H1 (cell line): ENCODE data around the gene DDX56. TPM values are rescaled to one million over a fixed set of nuclear protein-coding genes. Genes with fewer than 3 reads are reported as not detected.

Source experiments
- CTCF ChIA-PET: fragments of 300-600 bp; sonication (Branson Sonifier 250); formaldehyde crosslinking; loops from one replicate; lab custom pipeline; 2021; ENCODE audit not compliant: partially characterized antibody; lab: Charles Lee
- POLR2A ChIA-PET: fragments of 300-600 bp; sonication (Branson Sonifier 250); formaldehyde crosslinking; loops from one replicate; lab custom pipeline; 2021; ENCODE audit warnings: inconsistent platforms; ENCODE audit not compliant: partially characterized antibody; lab: Charles Lee
- DNase-seq, 2 experiments: peaks; one replicate each; pipeline versions ENCODE4 v3.0.0 to v3.0.0-alpha.2; 2010 to 2022; ENCODE audit warnings: low spot score in 2 of 2, low read depth in 1 of 2, mixed read lengths in 1 of 2
- FAIRE-seq: peaks from 2 replicates; lab custom pipeline; 2011; peaks lifted over from hg19 to GRCh38; lab: Jason Lieb, UNC
- H2AFZ ChIP-seq: 2 replicates; pipeline ENCODE4 v1.8.1; 2012; ENCODE audit warnings: low read length, inconsistent platforms
- H2AK5ac ChIP-seq: 2 replicates; pipeline ENCODE4 v1.6.1; 2013; ENCODE audit warnings: low read depth, low read length
- H2BK120ac ChIP-seq: replicated peaks from 2 replicates; pipeline ENCODE3; 2013; ENCODE audit warnings: low read depth, low read length, inconsistent platforms
- H2BK12ac ChIP-seq: 2 replicates; pipeline ENCODE4 v1.6.1; 2013; ENCODE audit warnings: low read depth, low read length
- H2BK15ac ChIP-seq: 2 replicates; pipeline ENCODE4 v1.6.1; 2013; ENCODE audit warnings: low read length
- H2BK20ac ChIP-seq: 2 replicates; pipeline ENCODE4 v1.6.1; 2013; ENCODE audit warnings: low read length
- H2BK5ac ChIP-seq: 2 replicates; pipeline ENCODE4 v1.6.1; 2013; ENCODE audit warnings: low read depth, low read length
- H3K14ac ChIP-seq: 2 replicates; pipeline ENCODE4 v1.6.1; 2013; ENCODE audit warnings: inconsistent platforms; ENCODE audit not compliant: insufficient read length
- H3K18ac ChIP-seq: 2 replicates; pipeline ENCODE4 v1.6.1; 2013; ENCODE audit warnings: low read length; ENCODE audit errors: extremely low read depth
- H3K23ac ChIP-seq: 2 replicates; pipeline ENCODE4 v1.6.1; 2013; ENCODE audit warnings: inconsistent platforms; ENCODE audit not compliant: insufficient read length
- H3K23me2 ChIP-seq: 2 replicates; pipeline ENCODE4 v1.6.1; 2013; ENCODE audit warnings: low read depth, low read length
- H3K27ac ChIP-seq: 2 replicates; pipeline ENCODE4 v1.6.1; 2011; ENCODE audit warnings: low read depth, low read length, inconsistent platforms
- H3K27me3 ChIP-seq, 4 experiments: replicated peaks in 1 of 4; 1 replicate in 1 of 4; 2 replicates in 3 of 4; pipeline versions ENCODE4 v1.6.1 to v1.8.1; 2011 to 2013; ENCODE audit warnings: low read length in 3 of 4, mild to moderate bottlenecking in 3 of 4, inconsistent platforms in 2 of 4, mixed read lengths in 2 of 4, moderate library complexity in 1 of 4; ENCODE audit not compliant: control insufficient read depth in 3 of 4, insufficient read depth in 3 of 4; ENCODE audit errors: extremely low read depth in 1 of 4
- H3K36me3 ChIP-seq, 4 experiments: 2 replicates each; pipeline versions ENCODE4 v1.6.1 to v1.8.1; 2011 to 2013; ENCODE audit warnings: mild to moderate bottlenecking in 4 of 4, low read length in 3 of 4, moderate library complexity in 2 of 4, control low read depth in 1 of 4, inconsistent platforms in 1 of 4; ENCODE audit not compliant: insufficient read depth in 4 of 4, control insufficient read depth in 2 of 4
- H3K4ac ChIP-seq: replicated peaks from 2 replicates; pipeline ENCODE3; 2013; ENCODE audit warnings: low read length, low read depth, mixed read lengths, inconsistent platforms; ENCODE audit not compliant: insufficient read length
- H3K4me1 ChIP-seq, 4 experiments: replicated peaks in 1 of 4; 1 replicate in 1 of 4; 2 replicates in 3 of 4; pipeline versions ENCODE4 v1.6.1 to v1.8.1; 2011 to 2013; ENCODE audit warnings: low read length in 3 of 4, inconsistent platforms in 2 of 4, mixed read lengths in 1 of 4; ENCODE audit not compliant: insufficient read depth in 4 of 4, control insufficient read depth in 3 of 4
- H3K4me2 ChIP-seq, 2 experiments: 2 replicates each; pipeline versions ENCODE4 v1.6.1 to v1.8.1; 2011 to 2013; ENCODE audit warnings: low read depth in 2 of 2, low read length in 2 of 2, control low read depth in 1 of 2, inconsistent platforms in 1 of 2, mild to moderate bottlenecking in 1 of 2; ENCODE audit not compliant: insufficient read depth in 1 of 2
- H3K4me3 ChIP-seq, 4 experiments: fragments of 200-600, 300-600 bp in 1 of 4; sonication (generic), shearing (Covaris generic), sonication (Bioruptor Twin) in 1 of 4; 2 replicates each; pipeline versions ENCODE4 v1.5.1 to v1.8.1; 2011 to 2016; ENCODE audit warnings: low read length in 4 of 4, low read depth in 3 of 4, control low read depth in 2 of 4, inconsistent platforms in 2 of 4, mild to moderate bottlenecking in 2 of 4, mixed read lengths in 1 of 4, moderate library complexity in 1 of 4; ENCODE audit not compliant: insufficient read depth in 2 of 4; ENCODE audit errors: extremely low read depth in 1 of 4
- H3K56ac ChIP-seq: replicated peaks from 2 replicates; pipeline ENCODE3; 2013; ENCODE audit warnings: low read depth, mild to moderate bottlenecking, mixed read lengths, low read length, inconsistent platforms; ENCODE audit not compliant: insufficient read length
- H3K79me1 ChIP-seq: 2 replicates; pipeline ENCODE4 v1.6.1; 2013; ENCODE audit warnings: low read depth, low read length, control low read depth
- H3K79me2 ChIP-seq, 2 experiments: 2 replicates each; pipeline versions ENCODE4 v1.6.1 to v1.8.1; 2012 to 2013; ENCODE audit warnings: low read length in 2 of 2, mild to moderate bottlenecking in 2 of 2, inconsistent platforms in 1 of 2; ENCODE audit not compliant: insufficient read depth in 2 of 2, control insufficient read depth in 1 of 2
- H3K9ac ChIP-seq, 4 experiments: replicated peaks in 1 of 4; 1 replicate in 1 of 4; 2 replicates in 3 of 4; pipeline versions ENCODE4 v1.6.1 to v1.8.1; 2011 to 2013; ENCODE audit warnings: low read depth in 3 of 4, low read length in 3 of 4, control low read depth in 2 of 4, mild to moderate bottlenecking in 2 of 4, moderate library complexity in 2 of 4, inconsistent platforms in 1 of 4; ENCODE audit errors: extremely low read depth in 1 of 4
- H3K9me3 ChIP-seq, 2 experiments: 2 replicates each; pipeline versions ENCODE4 v1.6.1 to v1.8.1; 2012 to 2013; ENCODE audit warnings: mild to moderate bottlenecking in 2 of 2, moderate library complexity in 2 of 2, control low read depth in 1 of 2, inconsistent platforms in 1 of 2, low read depth in 1 of 2, low read length in 1 of 2, mixed read lengths in 1 of 2; ENCODE audit not compliant: insufficient read depth in 2 of 2
- H4K20me1 ChIP-seq, 2 experiments: replicated peaks in 1 of 2; 2 replicates each; pipeline versions ENCODE3 to v1.8.1; 2011 to 2013; ENCODE audit warnings: inconsistent platforms in 2 of 2, low read length in 2 of 2, mild to moderate bottlenecking in 1 of 2; ENCODE audit not compliant: insufficient read depth in 2 of 2, control insufficient read depth in 1 of 2
- H4K5ac ChIP-seq: 2 replicates; pipeline ENCODE4 v1.6.1; 2013; ENCODE audit warnings: low read length, low read depth, mixed read lengths, inconsistent platforms; ENCODE audit not compliant: insufficient read length
- H4K8ac ChIP-seq: 2 replicates; pipeline ENCODE4 v1.8.0; 2013; ENCODE audit warnings: mild to moderate bottlenecking, moderate library complexity, low read length, inconsistent platforms; ENCODE audit not compliant: insufficient read depth; ENCODE audit errors: extremely low read depth
- H4K91ac ChIP-seq: replicated peaks from 2 replicates; pipeline ENCODE3; 2013; ENCODE audit warnings: low read length, mixed read lengths, inconsistent platforms; ENCODE audit not compliant: insufficient read length
- ASH2L ChIP-seq: fragments of 200-600, 300-600 bp; sonication (generic); IDR thresholded peaks from one replicate; pipeline ENCODE4 v1.7.1; 2017; ENCODE audit warnings: low read length
- BCL11A ChIP-seq, 2 experiments: IDR thresholded peaks; one replicate each; pipeline ENCODE4 v1.6.1; 2011; ENCODE audit warnings: low read depth in 2 of 2, low read length in 2 of 2, mild to moderate bottlenecking in 2 of 2
- CBX8 ChIP-seq: fragments of 300-800, 300-1000 bp; sonication (generic); IDR thresholded peaks from 2 replicates; pipeline ENCODE4 v1.7.1; 2016; ENCODE audit warnings: low read depth, low read length, borderline replicate concordance
- CEBPB ChIP-seq: IDR thresholded peaks from 2 replicates; pipeline ENCODE4 v1.6.1; 2012; ENCODE audit warnings: low read depth, low read length
- CTBP2 ChIP-seq: IDR thresholded peaks from 2 replicates; pipeline ENCODE4 v1.7.0; 2011; ENCODE audit warnings: borderline replicate concordance, mild to moderate bottlenecking, moderate library complexity, mixed read lengths, low read length; ENCODE audit not compliant: insufficient read depth, insufficient read length
- MAFK ChIP-seq: IDR thresholded peaks from 2 replicates; pipeline ENCODE4 v1.6.1; 2012; ENCODE audit warnings: low read depth, mild to moderate bottlenecking, improper control_type of control experiment, low read length
- POU5F1 ChIP-seq: IDR thresholded peaks from 2 replicates; pipeline ENCODE4 v1.6.1; 2011; ENCODE audit warnings: low read depth, mild to moderate bottlenecking, low read length, moderate library complexity
- RAD21 ChIP-seq, 2 experiments: IDR thresholded peaks in 1 of 2; conservative IDR thresholded peaks in 1 of 2; 2 replicates each; pipeline ENCODE4 v1.6.1; 2011; ENCODE audit warnings: low read depth in 2 of 2, low read length in 2 of 2, improper control_type of control experiment in 1 of 2, inconsistent platforms in 1 of 2, mild to moderate bottlenecking in 1 of 2, moderate library complexity in 1 of 2
- RXRA ChIP-seq: IDR thresholded peaks from 2 replicates; pipeline ENCODE4 v1.6.1; 2011; ENCODE audit warnings: low read depth, mild to moderate bottlenecking, low read length, moderate library complexity; ENCODE audit not compliant: insufficient read depth
- SIRT6 ChIP-seq: IDR thresholded peaks from one replicate; pipeline ENCODE4 v1.7.1; 2012; ENCODE audit warnings: low read length, inconsistent platforms
- SP2 ChIP-seq: IDR thresholded peaks from 2 replicates; pipeline ENCODE4 v1.6.1; 2012; ENCODE audit warnings: mild to moderate bottlenecking, low read length, inconsistent platforms
- SP4 ChIP-seq: IDR thresholded peaks from 2 replicates; pipeline ENCODE4 v1.6.1; 2012; ENCODE audit warnings: low read length, inconsistent platforms
- TCF12 ChIP-seq: IDR thresholded peaks from 2 replicates; pipeline ENCODE4 v1.6.1; 2011; ENCODE audit warnings: low read depth, mild to moderate bottlenecking, low read length
- WGBS, 2 experiments: shearing (Covaris generic) in 1 of 2; methylation state at CpG; one replicate each; pipeline versions ENCODE4 v1.1.6 to v1.1.7; 2013 to 2015; ENCODE audit warnings: low lambda C conversion rate in 2 of 2, mixed read lengths in 2 of 2, inconsistent platforms in 1 of 2, low coverage in 1 of 2, missing lambda C conversion rate in 1 of 2; ENCODE audit not compliant: insufficient replicate concordance in 2 of 2, insufficient coverage in 1 of 2, insufficient read length in 1 of 2; ENCODE audit errors: extremely low coverage in 1 of 2, missing lambda C conversion rate in 1 of 2; 5-methylcytosine and 5-hydroxymethylcytosine counted together
- polyA plus RNA-seq, 7 experiments: library from polyadenylated mRNA; depleted of rRNA in 3 of 7; stranded (reverse) in 5 of 7; unstranded in 2 of 7; fragments of >200 nt in 5 of 7; fragments of 200-250 nt in 2 of 7; gene quantifications; 1 replicate in 5 of 7; 2 replicates in 1 of 7; 4 replicates in 1 of 7; pipeline versions ENCODE4 v1.2.1 to v1.2.3, GENCODE V29; 2011 to 2013; ENCODE audit warnings: missing spikeins in 2 of 7, mixed read lengths in 2 of 7
- total RNA-seq: library from RNA; stranded (reverse); fragmentation: NEBNext Ultra II Directional; extraction: Animal tissue kit (Norgen Biotek cat#: 25700); gene quantifications from 2 replicates; pipeline ENCODE4 v1.2.1, GENCODE V29; 2021

The DDX56 gene
- total and polyA plus RNA-seq, 2 of the 8 experiments (the other 6 are each of a cell fraction or from before 2014, with no cell fraction given): 56.9 to 81.6 TPM

- H2AK5ac ChIP-seq: no peak overlapping the region
- no peak overlapping the region for H3K18ac ChIP-seq
- H3K4me1 ChIP-seq: no peaks in the 10 kb centered on the region
- no peaks in the 10 kb centered on the region for H3K27me3 ChIP-seq
- H3K9me3 ChIP-seq: no peaks in the 10 kb centered on the region
- FAIRE-seq: no peak
- no peak overlapping the region for H2AFZ ChIP-seq
- no peak overlapping the region for H4K5ac ChIP-seq
- H2BK5ac ChIP-seq: no peak overlapping the region
- ChIA-PET CTCF (interaction anchor here (0.6 kb wide), 1 partner anchor 174 kb away, joined by 3 read pairs; no protein-coding TSS in a partner anchor), POLR2A (interaction anchor here (1.0 kb wide), 1 partner anchor 9 kb away, joined by 3 read pairs; the partner anchor contains the start of gene OGDH)
- 98% methylated on average over 2 of the region's 2 CpGs; no CpG with 5 or more reads in 1 of the 2 experiments for WGBS, 2 experiments
- no peak overlapping the region for H2BK120ac ChIP-seq
- no peak overlapping the region for H3K56ac ChIP-seq
- H4K8ac ChIP-seq: peak overlapping the region; percentile 71; the same call in 1 of the 2 replicates
- H3K14ac ChIP-seq: no peak overlapping the region
- H3K9ac ChIP-seq: no peak overlapping the region
- peaks cover 0 to 12% of the 10 kb centered on the region in 2 experiments for H4K20me1 ChIP-seq
- no peak overlapping the region for H3K27ac ChIP-seq
- DNase-seq: no peak
- no peaks in the 10 kb centered on the region; the same call in 1 of the 2 replicates for H3K23me2 ChIP-seq
- H2BK20ac ChIP-seq: no peak overlapping the region
- H2BK12ac ChIP-seq: no peak overlapping the region
- H3K4ac ChIP-seq: no peak overlapping the region
- H3K23ac ChIP-seq: no peak overlapping the region
- H3K36me3 ChIP-seq: no peaks in the 10 kb centered on the region
- H3K4me3 ChIP-seq: no peak overlapping the region
- H3K4me2 ChIP-seq: no peak overlapping the region
- H2BK15ac ChIP-seq: no peak overlapping the region
- no peak overlapping the region for H4K91ac ChIP-seq
- no peaks in the 10 kb centered on the region; the same call in 1 of the 2 replicates for H3K79me1 ChIP-seq
- peaks cover 11 to 96% of the 10 kb centered on the region in 2 experiments for H3K79me2 ChIP-seq
- no peak for TF ChIP-seq BCL11A (IDR thresholded peaks at IDR 0.05; ENCODE audit: low read depth in 2 of 2, low read length in 2 of 2)
- no peak for TF ChIP-seq CBX8
- no peak for TF ChIP-seq CTBP2
- no peak for TF ChIP-seq SP2
- no peak for TF ChIP-seq CEBPB
- TF ChIP-seq SP4: no peak
- no peak for TF ChIP-seq MAFK
- no peak for TF ChIP-seq RAD21 (IDR thresholded peaks at IDR 0.05 in 1 of 2, conservative IDR thresholded peaks at IDR 0.05 in 1 of 2; ENCODE audit: low read depth in 2 of 2, low read length in 2 of 2)
- no peak for TF ChIP-seq TCF12
- TF ChIP-seq POU5F1: no peak
- no peak for TF ChIP-seq RXRA
- TF ChIP-seq SIRT6: no peak
- TF ChIP-seq ASH2L: no peak
These were observed 41.5 kb upstream of the DDX56 start for GRCh38 chr7:44615149-44615611.
